OCI-LY7 (cell line): ENCODE data around the gene GSK3A. TPM values are rescaled to one million over a fixed set of nuclear protein-coding genes. Genes with fewer than 3 reads are reported as not detected.
"Not testable (repeated sequence)": the region's sequence is repeated elsewhere in the genome, so short reads cannot be mapped to it uniquely, and the experiment has no call there.

Source experiments
- BruUV-seq: library from RNA; stranded (reverse); fragments of 400-500 nt; replicated peaks from 2 replicates; lab custom pipeline; 2021; lab: Mats Ljungman, UMichigan
- CTCF ChIA-PET: fragments of 300-600 bp; sonication (Branson Sonifier 250); formaldehyde crosslinking; loops from one replicate; lab custom pipeline; 2022; ENCODE audit warnings: antibody characterized with exemption; ENCODE audit not compliant: unreplicated experiment; lab: Charles Lee
- POLR2A ChIA-PET: fragments of 300-600 bp; sonication (Branson Sonifier 250); formaldehyde crosslinking; loops from one replicate; lab custom pipeline; 2022; ENCODE audit warnings: antibody characterized with exemption; lab: Charles Lee
- DNase-seq: peaks from one replicate; pipeline ENCODE4 v3.0.0-alpha.2; 2015; ENCODE audit warnings: low spot score
- H2AFZ ChIP-seq: fragments of 200-600 bp; sonication (generic), shearing (Covaris generic); 2 replicates; pipeline ENCODE4 v1.6.1; 2014; ENCODE audit warnings: mild to moderate bottlenecking, antibody characterized with exemption, low read length, moderate library complexity
- H3K27ac ChIP-seq: fragments of 200-600 bp; sonication (generic); 2 replicates; pipeline ENCODE4 v1.5.1; 2014; ENCODE audit warnings: mixed run types, low read depth, mild to moderate bottlenecking, moderate library complexity, low read length, inconsistent platforms; ENCODE audit not compliant: poor library complexity, severe bottlenecking
- H3K36me3 ChIP-seq: fragments of 200-600 bp; sonication (generic); 2 replicates; pipeline ENCODE4 v1.6.1; 2014; ENCODE audit warnings: mild to moderate bottlenecking, antibody characterized with exemption, low read length, moderate library complexity, mixed read lengths; ENCODE audit not compliant: insufficient read depth
- H3K4me1 ChIP-seq: fragments of 200-600 bp; sonication (generic); 2 replicates; pipeline ENCODE4 v1.5.1; 2014; ENCODE audit warnings: mild to moderate bottlenecking, low read length; ENCODE audit not compliant: insufficient read depth, poor library complexity, severe bottlenecking
- H3K4me2 ChIP-seq: fragments of 200-600 bp; sonication (generic); 2 replicates; pipeline ENCODE4 v1.6.1; 2014; ENCODE audit warnings: mild to moderate bottlenecking, low read length
- H3K4me3 ChIP-seq: fragments of 200-600 bp; sonication (generic); 2 replicates; pipeline ENCODE4 v1.5.1; 2014; ENCODE audit warnings: mild to moderate bottlenecking, low read depth, low read length; ENCODE audit not compliant: poor library complexity, severe bottlenecking
- H3K79me2 ChIP-seq: fragments of 200-600 bp; sonication (generic); 2 replicates; pipeline ENCODE4 v1.6.1; 2016; ENCODE audit warnings: low read depth, mild to moderate bottlenecking, low read length, moderate library complexity, mixed read lengths; ENCODE audit not compliant: insufficient read depth
- H3K9me2 ChIP-seq: fragments of 200-600 bp; sonication (generic); 2 replicates; pipeline ENCODE4 v1.6.1; 2016; ENCODE audit warnings: mild to moderate bottlenecking, low read length, mixed read lengths; ENCODE audit not compliant: insufficient read depth
- H3K9me3 ChIP-seq: fragments of 200-600 bp; sonication (generic); 2 replicates; pipeline ENCODE4 v1.6.1; 2014; ENCODE audit warnings: mild to moderate bottlenecking, mixed run types, low read length, mixed read lengths
- H4K20me1 ChIP-seq: fragments of 200-600 bp; sonication (generic); 2 replicates; pipeline ENCODE4 v1.6.1; 2014; ENCODE audit warnings: mild to moderate bottlenecking, antibody characterized with exemption, low read length, moderate library complexity, mixed read lengths; ENCODE audit not compliant: insufficient read depth
- CTCF ChIP-seq: fragments of 200-600 bp; sonication (generic); conservative IDR thresholded peaks from 2 replicates; pipeline ENCODE4 v1.5.1; 2014; ENCODE audit warnings: mild to moderate bottlenecking, antibody characterized with exemption, low read length, moderate library complexity, mixed read lengths
- EZH2phosphoT487 ChIP-seq: fragments of 200-600 bp; sonication (generic); IDR thresholded peaks from 2 replicates; pipeline ENCODE4 v1.6.1; 2018; ENCODE audit warnings: low read depth, borderline replicate concordance, mild to moderate bottlenecking, mixed run types, antibody characterized with exemption, low read length, moderate library complexity, mixed read lengths
- intact Hi-C: fragments of 100-400 bp; cut with micrococcal nuclease; formaldehyde crosslinking; loops from one replicate; pipeline ENCODE4 v1.10.0; 2022; ENCODE audit not compliant: unreplicated experiment
- total RNA-seq, 2 experiments: library from RNA; depleted of rRNA in 1 of 2; stranded (reverse); fragments of >200 nt in 1 of 2; shearing (Covaris generic) in 1 of 2; gene quantifications; 2 replicates each; pipeline ENCODE4 v1.2.3, GENCODE V29; 2014 to 2022

Gene GSK3A
- total RNA-seq, 2 experiments from 2014 or later, result 20.9 to 29.2 TPM

GRCh38 chr19:42261763-42262162 lies 19.4 kb upstream of the GSK3A start:
- H2AFZ ChIP-seq, result no peak overlapping the region
- POLR2A ChIA-PET, result no interaction called here
- H4K20me1 ChIP-seq, result no peaks in the 10 kb centered on the region
- CTCF ChIA-PET, result no interaction called here
- intact Hi-C loops, result no loop called here
- no peaks in the 10 kb centered on the region for H3K4me1 ChIP-seq
- H3K9me2 ChIP-seq, result no peaks in the 10 kb centered on the region
- no peak overlapping the region for H3K27ac ChIP-seq
- no peaks in the 10 kb centered on the region for H3K79me2 ChIP-seq
- no peak overlapping the region for H3K4me2 ChIP-seq
- DNase-seq, result no peak
- no TSS peak for BruUV-seq
- TF ChIP-seq CTCF (no peak), EZH2phosphoT487 (no peak)
- H3K9me3 ChIP-seq, result no peaks in the 10 kb centered on the region
- no peak overlapping the region for H3K4me3 ChIP-seq
- H3K36me3 ChIP-seq, result no peaks in the 10 kb centered on the region

- H2AFZ ChIP-seq, H3K4me3 ChIP-seq, intact Hi-C loops, H3K9me3 ChIP-seq, BruUV-seq, H4K20me1 ChIP-seq, DNase-seq, CTCF ChIA-PET, H3K27ac ChIP-seq, H3K36me3 ChIP-seq, H3K4me1 ChIP-seq, H3K9me2 ChIP-seq, H3K4me2 ChIP-seq: not testable (repeated sequence)
- peaks cover 16% of the 10 kb centered on the region; the same call in 1 of the 2 replicates for H3K79me2 ChIP-seq
- POLR2A ChIA-PET, result interaction anchor here (0.6 to 0.7 kb wide), 3 partner anchors 13 to 526 kb away, joined by 3 to 4 read pairs (median 3); no protein-coding TSS in a partner anchor
These were observed 15.4 kb upstream of the GSK3A start for GRCh38 chr19:42257842-42258241.

- no peak for DNase-seq
- H3K9me2 ChIP-seq, result no peaks in the 10 kb centered on the region
- POLR2A ChIA-PET, result interaction anchor here (1.4 kb wide), 1 partner anchor 24 kb away, joined by 3 read pairs; no protein-coding TSS in a partner anchor
- no peaks in the 10 kb centered on the region; the same call in 1 of the 2 replicates for H4K20me1 ChIP-seq
- peak overlapping the region; percentile 96 for H3K4me2 ChIP-seq
- CTCF ChIA-PET, result no interaction called here
- TF ChIP-seq EZH2phosphoT487 (no peak), CTCF (no peak)
- intact Hi-C loops, result no loop called here
- H3K79me2 ChIP-seq, result peaks cover 28% of the 10 kb centered on the region; the same call in 1 of the 2 replicates
- peak overlapping the region; percentile 58; the same call in 1 of the 2 replicates for H2AFZ ChIP-seq
- no TSS peak for BruUV-seq
- H3K36me3 ChIP-seq, result no peaks in the 10 kb centered on the region
- H3K27ac ChIP-seq, result no peak overlapping the region
- H3K9me3 ChIP-seq, result no peaks in the 10 kb centered on the region
- H3K4me1 ChIP-seq, result peaks cover 25% of the 10 kb centered on the region
- peak overlapping the region; percentile 99 for H3K4me3 ChIP-seq
These were observed 13.7 kb upstream of the GSK3A start for GRCh38 chr19:42255766-42256745.
